Coronary artery (tissue), 2 donors: ENCODE results near the gene CCDC102B.

ENCODE experiments used
- DNase-seq: peaks from one replicate; pipeline ENCODE4 v3.0.0-alpha.2; 2017; ENCODE audit warnings: low spot score
- H3K27ac ChIP-seq, 2 donors: fragments of 200-600 bp; sonication (generic); one replicate each; pipeline ENCODE4 v1.5.1; 2016 to 2019
- H3K4me3 ChIP-seq: fragments of 200-600 bp; sonication (generic); 2 replicates; pipeline ENCODE4 v1.5.1; 2016; ENCODE audit warnings: mild to moderate bottlenecking, moderate library complexity
- TF ChIP-seq, protein P1 (sequence below): fragments of 200-600 bp; sonication (generic); IDR thresholded peaks from one replicate; pipeline ENCODE4 v1.5.1; 2019; ENCODE audit warnings: antibody characterized with exemption

CCDC102B gene

GRCh38 chr18:68791801-68792200 lies 6.1 kb upstream of the CCDC102B start:
- TF ChIP-seq, protein P1, sequence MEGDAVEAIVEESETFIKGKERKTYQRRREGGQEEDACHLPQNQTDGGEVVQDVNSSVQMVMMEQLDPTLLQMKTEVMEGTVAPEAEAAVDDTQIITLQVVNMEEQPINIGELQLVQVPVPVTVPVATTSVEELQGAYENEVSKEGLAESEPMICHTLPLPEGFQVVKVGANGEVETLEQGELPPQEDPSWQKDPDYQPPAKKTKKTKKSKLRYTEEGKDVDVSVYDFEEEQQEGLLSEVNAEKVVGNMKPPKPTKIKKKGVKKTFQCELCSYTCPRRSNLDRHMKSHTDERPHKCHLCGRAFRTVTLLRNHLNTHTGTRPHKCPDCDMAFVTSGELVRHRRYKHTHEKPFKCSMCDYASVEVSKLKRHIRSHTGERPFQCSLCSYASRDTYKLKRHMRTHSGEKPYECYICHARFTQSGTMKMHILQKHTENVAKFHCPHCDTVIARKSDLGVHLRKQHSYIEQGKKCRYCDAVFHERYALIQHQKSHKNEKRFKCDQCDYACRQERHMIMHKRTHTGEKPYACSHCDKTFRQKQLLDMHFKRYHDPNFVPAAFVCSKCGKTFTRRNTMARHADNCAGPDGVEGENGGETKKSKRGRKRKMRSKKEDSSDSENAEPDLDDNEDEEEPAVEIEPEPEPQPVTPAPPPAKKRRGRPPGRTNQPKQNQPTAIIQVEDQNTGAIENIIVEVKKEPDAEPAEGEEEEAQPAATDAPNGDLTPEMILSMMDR = no peak
- H3K4me3 ChIP-seq = no peak overlapping the region
- DNase-seq = no peak
- H3K27ac ChIP-seq = no peak overlapping the region

DNA sequence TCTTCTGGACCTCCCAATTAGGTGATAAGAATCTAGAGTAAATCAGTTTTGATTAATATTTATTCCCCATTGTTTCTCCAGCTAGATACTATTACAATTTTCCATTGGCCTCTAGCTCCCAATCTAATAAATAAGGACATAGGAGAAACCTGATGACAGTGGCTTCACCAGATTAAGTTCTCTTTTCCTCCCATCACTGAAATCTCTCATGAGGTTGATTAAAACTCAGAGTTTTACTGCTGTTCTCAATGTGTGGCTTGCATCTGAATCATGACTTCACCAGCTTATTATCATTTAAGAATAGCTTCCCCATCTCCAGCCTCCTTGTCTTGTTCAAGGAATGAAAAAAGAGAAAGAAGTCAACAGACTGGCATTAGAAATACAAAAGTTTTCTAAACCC lies 3.9 kb upstream of the CCDC102B start:
- no peak for DNase-seq
- H3K27ac ChIP-seq = no peak overlapping the region
- TF ChIP-seq, protein P1 = no peak
- no peak overlapping the region for H3K4me3 ChIP-seq

GRCh38 chr18:68796936-68797690 lies 767 bp upstream of the CCDC102B start:
- no peak overlapping the region for H3K27ac ChIP-seq

GRCh38 chr18:68800075-68800474 lies 2.2 kb downstream of the CCDC102B start:
- Histone ChIP-seq H3K27ac (no peak overlapping the region), H3K4me3 (peak overlapping the region; percentile 32)
- no peak for DNase-seq
- TF ChIP-seq, protein P1 = no peak

More at GRCh38 chr18:68796936-68797690, 767 bp upstream of the CCDC102B start:
- no peak for DNase-seq
- TF ChIP-seq, protein P1 = no peak
- H3K4me3 ChIP-seq = no peak overlapping the region

- Histone ChIP-seq H3K27ac (peak overlapping the region in 1 of 2 donors; percentile 24), H3K4me3 (no peak overlapping the region)
- TF ChIP-seq, protein P1 = no peak
- no peak for DNase-seq
Observed at GRCh38 chr18:68803356-68803755, 5.5 kb downstream of the CCDC102B start.

GRCh38 chr18:68817584-68817983 lies 19.7 kb downstream of the CCDC102B start:
- TF ChIP-seq, protein P1 = no peak
- H3K4me3 ChIP-seq = no peak overlapping the region
- H3K27ac ChIP-seq = no peak overlapping the region
- DNase-seq = no peak

GRCh38 chr18:68818584-68818983 lies 20.7 kb downstream of the CCDC102B start:
- no peak overlapping the region for H3K27ac ChIP-seq

More at GRCh38 chr18:68818584-68818983, 20.7 kb downstream of the CCDC102B start:
- no peak overlapping the region for H3K4me3 ChIP-seq
- DNase-seq = no peak
- TF ChIP-seq, protein P1 = no peak
